H1 (cell line): ENCODE data around the gene AASDH. TPM values are rescaled to one million over a fixed set of nuclear protein-coding genes. Genes with fewer than 3 reads are reported as not detected.

Source experiments
- CTCF ChIA-PET: fragments of 300-600 bp; sonication (Branson Sonifier 250); formaldehyde crosslinking; loops from one replicate; lab custom pipeline; 2021; ENCODE audit not compliant: partially characterized antibody; lab: Charles Lee
- POLR2A ChIA-PET: fragments of 300-600 bp; sonication (Branson Sonifier 250); formaldehyde crosslinking; loops from one replicate; lab custom pipeline; 2021; ENCODE audit warnings: inconsistent platforms; ENCODE audit not compliant: partially characterized antibody; lab: Charles Lee
- DNase-seq, 2 experiments: peaks; one replicate each; pipeline versions ENCODE4 v3.0.0 to v3.0.0-alpha.2; 2010 to 2022; ENCODE audit warnings: low spot score in 2 of 2, low read depth in 1 of 2, mixed read lengths in 1 of 2
- FAIRE-seq: peaks from 2 replicates; lab custom pipeline; 2011; peaks lifted over from hg19 to GRCh38; lab: Jason Lieb, UNC
- H2AFZ ChIP-seq: 2 replicates; pipeline ENCODE4 v1.8.1; 2012; ENCODE audit warnings: low read length, inconsistent platforms
- H2AK5ac ChIP-seq: 2 replicates; pipeline ENCODE4 v1.6.1; 2013; ENCODE audit warnings: low read depth, low read length
- H2BK120ac ChIP-seq: replicated peaks from 2 replicates; pipeline ENCODE3; 2013; ENCODE audit warnings: low read depth, low read length, inconsistent platforms
- H2BK12ac ChIP-seq: 2 replicates; pipeline ENCODE4 v1.6.1; 2013; ENCODE audit warnings: low read depth, low read length
- H2BK15ac ChIP-seq: 2 replicates; pipeline ENCODE4 v1.6.1; 2013; ENCODE audit warnings: low read length
- H2BK20ac ChIP-seq: 2 replicates; pipeline ENCODE4 v1.6.1; 2013; ENCODE audit warnings: low read length
- H2BK5ac ChIP-seq: 2 replicates; pipeline ENCODE4 v1.6.1; 2013; ENCODE audit warnings: low read depth, low read length
- H3K14ac ChIP-seq: 2 replicates; pipeline ENCODE4 v1.6.1; 2013; ENCODE audit warnings: inconsistent platforms; ENCODE audit not compliant: insufficient read length
- H3K18ac ChIP-seq: 2 replicates; pipeline ENCODE4 v1.6.1; 2013; ENCODE audit warnings: low read length; ENCODE audit errors: extremely low read depth
- H3K23ac ChIP-seq: 2 replicates; pipeline ENCODE4 v1.6.1; 2013; ENCODE audit warnings: inconsistent platforms; ENCODE audit not compliant: insufficient read length
- H3K23me2 ChIP-seq: 2 replicates; pipeline ENCODE4 v1.6.1; 2013; ENCODE audit warnings: low read depth, low read length
- H3K27ac ChIP-seq: 2 replicates; pipeline ENCODE4 v1.6.1; 2011; ENCODE audit warnings: low read depth, low read length, inconsistent platforms
- H3K27me3 ChIP-seq, 4 experiments: replicated peaks in 1 of 4; 1 replicate in 1 of 4; 2 replicates in 3 of 4; pipeline versions ENCODE4 v1.6.1 to v1.8.1; 2011 to 2013; ENCODE audit warnings: low read length in 3 of 4, mild to moderate bottlenecking in 3 of 4, inconsistent platforms in 2 of 4, mixed read lengths in 2 of 4, moderate library complexity in 1 of 4; ENCODE audit not compliant: control insufficient read depth in 3 of 4, insufficient read depth in 3 of 4; ENCODE audit errors: extremely low read depth in 1 of 4
- H3K36me3 ChIP-seq, 4 experiments: 2 replicates each; pipeline versions ENCODE4 v1.6.1 to v1.8.1; 2011 to 2013; ENCODE audit warnings: mild to moderate bottlenecking in 4 of 4, low read length in 3 of 4, moderate library complexity in 2 of 4, control low read depth in 1 of 4, inconsistent platforms in 1 of 4; ENCODE audit not compliant: insufficient read depth in 4 of 4, control insufficient read depth in 2 of 4
- H3K4ac ChIP-seq: replicated peaks from 2 replicates; pipeline ENCODE3; 2013; ENCODE audit warnings: low read length, low read depth, mixed read lengths, inconsistent platforms; ENCODE audit not compliant: insufficient read length
- H3K4me1 ChIP-seq, 4 experiments: replicated peaks in 1 of 4; 1 replicate in 1 of 4; 2 replicates in 3 of 4; pipeline versions ENCODE4 v1.6.1 to v1.8.1; 2011 to 2013; ENCODE audit warnings: low read length in 3 of 4, inconsistent platforms in 2 of 4, mixed read lengths in 1 of 4; ENCODE audit not compliant: insufficient read depth in 4 of 4, control insufficient read depth in 3 of 4
- H3K4me2 ChIP-seq, 2 experiments: 2 replicates each; pipeline versions ENCODE4 v1.6.1 to v1.8.1; 2011 to 2013; ENCODE audit warnings: low read depth in 2 of 2, low read length in 2 of 2, control low read depth in 1 of 2, inconsistent platforms in 1 of 2, mild to moderate bottlenecking in 1 of 2; ENCODE audit not compliant: insufficient read depth in 1 of 2
- H3K4me3 ChIP-seq, 4 experiments: fragments of 200-600, 300-600 bp in 1 of 4; sonication (generic), shearing (Covaris generic), sonication (Bioruptor Twin) in 1 of 4; 2 replicates each; pipeline versions ENCODE4 v1.5.1 to v1.8.1; 2011 to 2016; ENCODE audit warnings: low read length in 4 of 4, low read depth in 3 of 4, control low read depth in 2 of 4, inconsistent platforms in 2 of 4, mild to moderate bottlenecking in 2 of 4, mixed read lengths in 1 of 4, moderate library complexity in 1 of 4; ENCODE audit not compliant: insufficient read depth in 2 of 4; ENCODE audit errors: extremely low read depth in 1 of 4
- H3K56ac ChIP-seq: replicated peaks from 2 replicates; pipeline ENCODE3; 2013; ENCODE audit warnings: low read depth, mild to moderate bottlenecking, mixed read lengths, low read length, inconsistent platforms; ENCODE audit not compliant: insufficient read length
- H3K79me1 ChIP-seq: 2 replicates; pipeline ENCODE4 v1.6.1; 2013; ENCODE audit warnings: low read depth, low read length, control low read depth
- H3K79me2 ChIP-seq, 2 experiments: 2 replicates each; pipeline versions ENCODE4 v1.6.1 to v1.8.1; 2012 to 2013; ENCODE audit warnings: low read length in 2 of 2, mild to moderate bottlenecking in 2 of 2, inconsistent platforms in 1 of 2; ENCODE audit not compliant: insufficient read depth in 2 of 2, control insufficient read depth in 1 of 2
- H3K9ac ChIP-seq, 4 experiments: replicated peaks in 1 of 4; 1 replicate in 1 of 4; 2 replicates in 3 of 4; pipeline versions ENCODE4 v1.6.1 to v1.8.1; 2011 to 2013; ENCODE audit warnings: low read depth in 3 of 4, low read length in 3 of 4, control low read depth in 2 of 4, mild to moderate bottlenecking in 2 of 4, moderate library complexity in 2 of 4, inconsistent platforms in 1 of 4; ENCODE audit errors: extremely low read depth in 1 of 4
- H3K9me3 ChIP-seq, 2 experiments: 2 replicates each; pipeline versions ENCODE4 v1.6.1 to v1.8.1; 2012 to 2013; ENCODE audit warnings: mild to moderate bottlenecking in 2 of 2, moderate library complexity in 2 of 2, control low read depth in 1 of 2, inconsistent platforms in 1 of 2, low read depth in 1 of 2, low read length in 1 of 2, mixed read lengths in 1 of 2; ENCODE audit not compliant: insufficient read depth in 2 of 2
- H4K20me1 ChIP-seq, 2 experiments: replicated peaks in 1 of 2; 2 replicates each; pipeline versions ENCODE3 to v1.8.1; 2011 to 2013; ENCODE audit warnings: inconsistent platforms in 2 of 2, low read length in 2 of 2, mild to moderate bottlenecking in 1 of 2; ENCODE audit not compliant: insufficient read depth in 2 of 2, control insufficient read depth in 1 of 2
- H4K5ac ChIP-seq: 2 replicates; pipeline ENCODE4 v1.6.1; 2013; ENCODE audit warnings: low read length, low read depth, mixed read lengths, inconsistent platforms; ENCODE audit not compliant: insufficient read length
- H4K8ac ChIP-seq: 2 replicates; pipeline ENCODE4 v1.8.0; 2013; ENCODE audit warnings: mild to moderate bottlenecking, moderate library complexity, low read length, inconsistent platforms; ENCODE audit not compliant: insufficient read depth; ENCODE audit errors: extremely low read depth
- H4K91ac ChIP-seq: replicated peaks from 2 replicates; pipeline ENCODE3; 2013; ENCODE audit warnings: low read length, mixed read lengths, inconsistent platforms; ENCODE audit not compliant: insufficient read length
- BRCA1 ChIP-seq: IDR thresholded peaks from 2 replicates; pipeline ENCODE4 v1.6.1; 2012; ENCODE audit warnings: low read depth, low read length, improper control_type of control experiment
- CBX5 ChIP-seq: fragments of 300-800, 300-1000 bp; sonication (generic); IDR thresholded peaks from 2 replicates; pipeline ENCODE4 v1.7.1; 2016; ENCODE audit warnings: antibody characterized with exemption, low read length, low read depth
- CBX8 ChIP-seq: fragments of 300-800, 300-1000 bp; sonication (generic); IDR thresholded peaks from 2 replicates; pipeline ENCODE4 v1.7.1; 2016; ENCODE audit warnings: low read depth, low read length, borderline replicate concordance
- CTCF ChIP-seq, 3 experiments: IDR thresholded peaks; 1 replicate in 2 of 3; 2 replicates in 1 of 3; pipeline versions ENCODE4 v1.5.1 to v1.6.1; 2011; ENCODE audit warnings: low read length in 3 of 3, mild to moderate bottlenecking in 3 of 3, inconsistent platforms in 2 of 3, low read depth in 1 of 3, moderate library complexity in 1 of 3; ENCODE audit not compliant: insufficient read depth in 1 of 3; ENCODE audit errors: control extremely low read depth in 1 of 3
- EP300 ChIP-seq, 2 experiments: IDR thresholded peaks; 1 replicate in 1 of 2; 2 replicates in 1 of 2; pipeline ENCODE4 v1.6.1; 2011 to 2012; ENCODE audit warnings: low read depth in 2 of 2, low read length in 2 of 2, mild to moderate bottlenecking in 2 of 2, borderline replicate concordance in 1 of 2, inconsistent platforms in 1 of 2, moderate library complexity in 1 of 2
- GTF2F1 ChIP-seq: IDR thresholded peaks from 2 replicates; pipeline ENCODE4 v1.6.1; 2012; ENCODE audit warnings: low read depth, low read length, improper control_type of control experiment, borderline replicate concordance
- MAX ChIP-seq: IDR thresholded peaks from 2 replicates; pipeline ENCODE4 v1.6.1; 2012; ENCODE audit warnings: inconsistent platforms
- SIN3A ChIP-seq, 2 experiments: IDR thresholded peaks in 1 of 2; conservative IDR thresholded peaks in 1 of 2; 2 replicates each; pipeline ENCODE4 v1.6.1; 2011 to 2012; ENCODE audit warnings: low read length in 2 of 2, improper control_type of control experiment in 1 of 2, low read depth in 1 of 2, mild to moderate bottlenecking in 1 of 2
- SP4 ChIP-seq: IDR thresholded peaks from 2 replicates; pipeline ENCODE4 v1.6.1; 2012; ENCODE audit warnings: low read length, inconsistent platforms
- SUZ12 ChIP-seq: fragments of 200-600 bp; sonication (generic); IDR thresholded peaks from 2 replicates; pipeline ENCODE4 v1.6.1; 2012; ENCODE audit warnings: mild to moderate bottlenecking, inconsistent platforms, low read length, moderate library complexity, mixed read lengths
- YY1 ChIP-seq: IDR thresholded peaks from 2 replicates; pipeline ENCODE4 v1.6.1; 2011; ENCODE audit warnings: low read depth, mild to moderate bottlenecking, low read length
- WGBS, 2 experiments: shearing (Covaris generic) in 1 of 2; methylation state at CpG; one replicate each; pipeline versions ENCODE4 v1.1.6 to v1.1.7; 2013 to 2015; ENCODE audit warnings: low lambda C conversion rate in 2 of 2, mixed read lengths in 2 of 2, inconsistent platforms in 1 of 2, low coverage in 1 of 2, missing lambda C conversion rate in 1 of 2; ENCODE audit not compliant: insufficient replicate concordance in 2 of 2, insufficient coverage in 1 of 2, insufficient read length in 1 of 2; ENCODE audit errors: extremely low coverage in 1 of 2, missing lambda C conversion rate in 1 of 2; 5-methylcytosine and 5-hydroxymethylcytosine counted together
- polyA plus RNA-seq, 7 experiments: library from polyadenylated mRNA; depleted of rRNA in 3 of 7; stranded (reverse) in 5 of 7; unstranded in 2 of 7; fragments of >200 nt in 5 of 7; fragments of 200-250 nt in 2 of 7; gene quantifications; 1 replicate in 5 of 7; 2 replicates in 1 of 7; 4 replicates in 1 of 7; pipeline versions ENCODE4 v1.2.1 to v1.2.3, GENCODE V29; 2011 to 2013; ENCODE audit warnings: missing spikeins in 2 of 7, mixed read lengths in 2 of 7
- total RNA-seq: library from RNA; stranded (reverse); fragmentation: NEBNext Ultra II Directional; extraction: Animal tissue kit (Norgen Biotek cat#: 25700); gene quantifications from 2 replicates; pipeline ENCODE4 v1.2.1, GENCODE V29; 2021

The AASDH gene
- total and polyA plus RNA-seq, 2 of the 8 experiments (the other 6 are each of a cell fraction or from before 2014, with no cell fraction given) = 8.0 to 10.9 TPM

- no peaks in the 10 kb centered on the region for H3K9me3 ChIP-seq
- H2AK5ac ChIP-seq = no peak overlapping the region
- H3K36me3 ChIP-seq = no peaks in the 10 kb centered on the region
- H3K14ac ChIP-seq = no peak overlapping the region
- H4K8ac ChIP-seq = no peak overlapping the region
- no peak overlapping the region for H3K4me2 ChIP-seq
- H3K79me2 ChIP-seq = no peaks in the 10 kb centered on the region
- H3K23ac ChIP-seq = no peak overlapping the region
- H2BK5ac ChIP-seq = no peak overlapping the region
- no peak overlapping the region for H3K56ac ChIP-seq
- WGBS, 2 experiments = 88% methylated on average over 3 of the region's 3 CpGs; no CpG with 5 or more reads in 1 of the 2 experiments
- H3K27ac ChIP-seq = no peak overlapping the region
- H2BK12ac ChIP-seq = no peak overlapping the region
- no peak overlapping the region for H2BK120ac ChIP-seq
- H3K4me3 ChIP-seq = no peak overlapping the region
- no peaks in the 10 kb centered on the region for H3K27me3 ChIP-seq
- H3K23me2 ChIP-seq = no peaks in the 10 kb centered on the region
- H3K4ac ChIP-seq = no peak overlapping the region
- H4K20me1 ChIP-seq = no peaks in the 10 kb centered on the region
- H2BK20ac ChIP-seq = no peak overlapping the region
- DNase-seq (no peak), FAIRE-seq (no peak)
- no peak overlapping the region for H3K18ac ChIP-seq
- no peaks in the 10 kb centered on the region for H3K79me1 ChIP-seq
- H3K9ac ChIP-seq = no peak overlapping the region
- H3K4me1 ChIP-seq = peaks cover 0 to 5% (median 1%) of the 10 kb centered on the region in 4 experiments; a peak in 3 of 7 replicates
- CTCF ChIA-PET = interaction anchor here (0.6 to 3.6 kb wide), 3 partner anchors 8 to 170 kb away, joined by 3 to 20 read pairs (median 9); no protein-coding TSS in a partner anchor
- H4K5ac ChIP-seq = no peak overlapping the region
- no peak overlapping the region for H2BK15ac ChIP-seq
- H4K91ac ChIP-seq = no peak overlapping the region
- POLR2A ChIA-PET = interaction anchor here (1.0 to 1.4 kb wide), 2 partner anchors 247 to 349 kb away, joined by 3 read pairs; partner anchors contain the start of gene CEP135
- no peak overlapping the region for H2AFZ ChIP-seq
- no peak for TF ChIP-seq BRCA1
- no peak for TF ChIP-seq SUZ12
- TF ChIP-seq CTCF (IDR thresholded peaks at IDR 0.05; ENCODE audit: control extremely low read depth in 1 of 3, insufficient read depth in 1 of 3, low read depth in 1 of 3, low read length in 3 of 3) = no peak
- no peak for TF ChIP-seq GTF2F1
- TF ChIP-seq CBX5 = no peak
- TF ChIP-seq SP4 = no peak
- TF ChIP-seq MAX = no peak
- TF ChIP-seq CBX8 = no peak
- no peak for TF ChIP-seq SIN3A (conservative IDR thresholded peaks at IDR 0.05 in 1 of 2, IDR thresholded peaks at IDR 0.05 in 1 of 2; ENCODE audit: low read depth in 1 of 2, low read length in 2 of 2)
- TF ChIP-seq EP300 (IDR thresholded peaks at IDR 0.05; ENCODE audit: borderline replicate concordance in 1 of 2, low read depth in 2 of 2, low read length in 2 of 2) = no peak
- TF ChIP-seq YY1 = no peak
Observed at GRCh38 chr4:56298236-56298635, 89.1 kb downstream of the AASDH start.
